BLaER1 treated with 17β-estradiol and CSF1 and Interleukin-3, amounts not matched to agents 10 nM and 100 nM (cell line): Measurements from ENCODE around the gene PSD2.

ENCODE experiments used
- H3K27ac ChIP-seq, 11 experiments: shearing (Covaris generic); formaldehyde crosslinking; 2 replicates each; pipeline ENCODE4 v1.8.1; 2022
- H3K27me3 ChIP-seq, 11 experiments: shearing (Covaris generic); formaldehyde crosslinking; 2 replicates each; pipeline ENCODE4 v1.8.1; 2022
- H3K36me3 ChIP-seq, 11 experiments: shearing (Covaris generic); formaldehyde crosslinking; 2 replicates each; pipeline ENCODE4 v1.8.1; 2022
- H3K4me1 ChIP-seq, 10 experiments: shearing (Covaris generic); formaldehyde crosslinking; 2 replicates each; pipeline ENCODE4 v1.8.1; 2022
- H3K4me2 ChIP-seq, 11 experiments: shearing (Covaris generic); formaldehyde crosslinking; 2 replicates each; pipeline ENCODE4 v1.8.1; 2022
- H3K4me3 ChIP-seq, 10 experiments: shearing (Covaris generic); formaldehyde crosslinking; 2 replicates each; pipeline ENCODE4 v1.8.1; 2022
- H3K9ac ChIP-seq, 11 experiments: shearing (Covaris generic); formaldehyde crosslinking; 2 replicates each; pipeline ENCODE4 v1.8.1; 2022
- H3K9me3 ChIP-seq, 11 experiments: shearing (Covaris generic); formaldehyde crosslinking; replicated peaks in 1 of 11; 2 replicates each; pipeline ENCODE4 v1.8.1; 2022
- H4K20me1 ChIP-seq, 11 experiments: shearing (Covaris generic); formaldehyde crosslinking; 2 replicates each; pipeline ENCODE4 v1.8.1; 2022
- Cebpa-rat ChIP-seq, 11 experiments: shearing (Covaris generic); IDR thresholded peaks; 2 replicates each; pipeline ENCODE4 v1.8.1; 2022

The PSD2 gene

DNA sequence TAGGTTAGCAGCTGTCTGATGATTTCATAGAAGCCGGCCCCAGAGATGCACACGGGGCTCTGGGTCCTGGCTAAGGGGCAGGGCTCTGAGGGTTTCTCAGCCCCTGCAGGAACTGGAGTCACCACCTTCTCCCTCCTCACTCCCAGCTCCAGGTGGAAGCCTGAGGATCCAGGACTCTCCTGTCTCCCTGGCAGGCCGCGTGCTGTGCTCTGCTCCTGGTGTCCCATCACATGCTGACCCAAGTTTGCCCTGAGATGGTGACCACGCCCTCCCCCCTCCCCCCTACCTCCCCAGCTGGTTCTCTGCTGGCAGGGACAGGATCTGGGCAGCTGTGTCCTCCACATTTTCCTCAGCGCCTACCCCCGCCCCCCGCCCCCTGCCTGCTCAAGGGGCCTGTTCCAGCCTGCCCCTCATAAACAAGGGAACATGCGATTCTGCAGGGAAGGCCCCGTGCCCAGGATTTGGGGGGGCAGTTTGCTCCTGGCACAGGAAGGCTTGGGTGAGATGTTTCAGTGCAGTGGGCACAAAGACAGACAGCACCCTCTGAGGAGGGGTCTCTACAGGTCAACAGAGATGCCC lies 87.4 kb downstream of the PSD2 start:
- peaks cover 0 to 7% (median 2%) of the 10 kb centered on the region in 10 experiments; a peak in 6 of 20 replicates for H3K4me1 ChIP-seq
- H3K9ac ChIP-seq: no peak overlapping the region
- H3K27ac ChIP-seq: no peak overlapping the region
- H3K27me3 ChIP-seq: no peaks in the 10 kb centered on the region
- H3K4me2 ChIP-seq: no peak overlapping the region
- no peak for TF ChIP-seq Cebpa-rat (IDR thresholded peaks at IDR 0.05)
- H3K36me3 ChIP-seq: no peaks in the 10 kb centered on the region
- H3K4me3 ChIP-seq: no peak overlapping the region
- H4K20me1 ChIP-seq: no peaks in the 10 kb centered on the region; a peak in 1 of 22 replicates
- H3K9me3 ChIP-seq: no peaks in the 10 kb centered on the region

GRCh38 chr5:139884144-139884543 lies 88.5 kb downstream of the PSD2 start:
- no peaks in the 10 kb centered on the region; a peak in 1 of 22 replicates for H4K20me1 ChIP-seq
- no peaks in the 10 kb centered on the region for H3K36me3 ChIP-seq
- no peak overlapping the region for H3K4me3 ChIP-seq
- H3K9ac ChIP-seq: no peak overlapping the region
- no peaks in the 10 kb centered on the region for H3K9me3 ChIP-seq
- H3K27me3 ChIP-seq: no peaks in the 10 kb centered on the region
- H3K4me2 ChIP-seq: no peak overlapping the region
- peaks cover 0 to 7% (median 2%) of the 10 kb centered on the region in 10 experiments; a peak in 6 of 20 replicates for H3K4me1 ChIP-seq
- no peak overlapping the region for H3K27ac ChIP-seq
- no peak for TF ChIP-seq Cebpa-rat (IDR thresholded peaks at IDR 0.05)

GRCh38 chr5:139884734-139885133 lies 89.1 kb downstream of the PSD2 start:
- no peaks in the 10 kb centered on the region for H3K9me3 ChIP-seq
- no peak overlapping the region for H3K4me2 ChIP-seq

DNA sequence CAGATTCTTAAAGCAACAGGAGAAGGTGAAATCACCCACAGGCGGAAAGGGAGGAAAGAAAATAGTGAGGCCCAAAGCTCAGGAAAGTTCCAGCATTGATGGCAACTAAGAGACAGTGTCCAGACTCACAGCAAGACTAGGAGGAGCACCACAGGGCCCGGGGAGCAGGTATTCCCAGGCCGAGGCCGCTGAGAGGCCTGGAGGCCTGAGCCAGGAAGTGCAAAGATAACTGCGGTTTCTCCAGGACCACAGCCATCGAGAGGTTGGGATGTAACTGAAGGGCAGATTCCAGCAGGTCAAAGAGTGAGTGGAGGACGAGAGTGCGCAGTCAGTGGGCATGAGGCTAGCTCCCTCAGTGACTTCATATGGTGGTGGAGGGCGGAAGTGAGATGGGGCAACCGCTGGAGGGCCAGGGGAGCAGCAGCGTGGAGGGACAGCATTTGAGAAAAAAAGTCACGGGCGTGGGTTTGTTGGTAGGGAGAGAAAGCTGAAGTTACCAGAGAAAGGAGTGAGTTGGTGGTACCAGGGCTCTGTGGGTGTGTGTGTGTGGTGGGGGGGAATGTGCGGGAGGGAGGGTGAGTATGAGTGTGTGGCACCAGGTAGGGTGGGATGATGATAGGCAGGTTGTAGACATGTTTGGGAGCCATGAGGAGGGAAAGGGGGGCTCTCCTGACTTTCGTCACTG lies 89.7 kb downstream of the PSD2 start:
- H3K9me3 ChIP-seq: no peaks in the 10 kb centered on the region
- H3K36me3 ChIP-seq: no peaks in the 10 kb centered on the region
- H3K4me2 ChIP-seq: no peak overlapping the region
- no peaks in the 10 kb centered on the region for H3K27me3 ChIP-seq
- H4K20me1 ChIP-seq: no peaks in the 10 kb centered on the region; a peak in 1 of 22 replicates
- no peak overlapping the region for H3K27ac ChIP-seq
- peaks cover 0 to 7% (median 2%) of the 10 kb centered on the region in 10 experiments; a peak in 6 of 20 replicates for H3K4me1 ChIP-seq
- no peak overlapping the region for H3K4me3 ChIP-seq
- no peak overlapping the region for H3K9ac ChIP-seq
- no peak for TF ChIP-seq Cebpa-rat (IDR thresholded peaks at IDR 0.05)

More at GRCh38 chr5:139884734-139885133, 89.1 kb downstream of the PSD2 start:
- Histone ChIP-seq H3K4me3 (no peak overlapping the region), H3K4me1 (peaks cover 0 to 7% (median 2%) of the 10 kb centered on the region in 10 experiments; a peak in 6 of 20 replicates), H3K27ac (no peak overlapping the region), H3K27me3 (no peaks in the 10 kb centered on the region), H3K36me3 (no peaks in the 10 kb centered on the region), H3K9ac (no peak overlapping the region), H4K20me1 (no peaks in the 10 kb centered on the region; a peak in 1 of 22 replicates)
- TF ChIP-seq Cebpa-rat (IDR thresholded peaks at IDR 0.05): no peak

DNA sequence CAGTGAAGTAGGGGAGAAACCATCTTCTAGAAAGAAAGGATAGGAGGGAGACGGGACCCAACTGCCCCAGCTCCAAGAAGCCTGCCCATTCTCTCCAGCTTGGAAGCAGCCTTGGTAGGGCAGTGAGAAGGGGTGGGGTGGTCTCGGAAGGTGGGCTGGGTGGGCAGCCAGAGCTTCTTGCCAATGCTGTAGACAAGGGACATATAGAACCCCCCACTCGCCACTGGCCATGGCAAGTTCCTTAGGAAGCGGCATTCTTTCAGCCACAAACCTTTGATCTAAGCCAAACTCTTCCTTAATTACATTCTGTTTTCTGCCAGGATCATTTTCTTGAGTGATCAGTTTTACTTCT lies 90.2 kb downstream of the PSD2 start:
- Histone ChIP-seq H3K36me3 (no peaks in the 10 kb centered on the region), H3K9ac (no peak overlapping the region), H4K20me1 (no peaks in the 10 kb centered on the region; a peak in 1 of 22 replicates), H3K4me1 (peaks cover 0 to 7% (median 2%) of the 10 kb centered on the region in 10 experiments; a peak in 6 of 20 replicates), H3K4me2 (peak overlapping the region in 5 of 11 experiments; percentile 7 to 45 (median 26); a peak in 6 of 22 replicates), H3K27ac (no peak overlapping the region), H3K9me3 (no peaks in the 10 kb centered on the region), H3K27me3 (no peaks in the 10 kb centered on the region), H3K4me3 (no peak overlapping the region)
- no peak for TF ChIP-seq Cebpa-rat (IDR thresholded peaks at IDR 0.05)

GRCh38 chr5:139886213-139886612 lies 90.6 kb downstream of the PSD2 start:
- peaks cover 0 to 7% (median 2%) of the 10 kb centered on the region in 10 experiments; a peak in 6 of 20 replicates for H3K4me1 ChIP-seq
- H4K20me1 ChIP-seq: no peaks in the 10 kb centered on the region; a peak in 1 of 22 replicates
- no peaks in the 10 kb centered on the region for H3K9me3 ChIP-seq
- no peak overlapping the region for H3K27ac ChIP-seq
- no peaks in the 10 kb centered on the region for H3K36me3 ChIP-seq
- no peak overlapping the region for H3K9ac ChIP-seq
- H3K4me2 ChIP-seq: peak overlapping the region in 6 of 11 experiments; percentile 1 to 45 (median 24); a peak in 7 of 22 replicates
- no peak for TF ChIP-seq Cebpa-rat (IDR thresholded peaks at IDR 0.05)
- H3K4me3 ChIP-seq: no peak overlapping the region
- H3K27me3 ChIP-seq: no peaks in the 10 kb centered on the region

DNA sequence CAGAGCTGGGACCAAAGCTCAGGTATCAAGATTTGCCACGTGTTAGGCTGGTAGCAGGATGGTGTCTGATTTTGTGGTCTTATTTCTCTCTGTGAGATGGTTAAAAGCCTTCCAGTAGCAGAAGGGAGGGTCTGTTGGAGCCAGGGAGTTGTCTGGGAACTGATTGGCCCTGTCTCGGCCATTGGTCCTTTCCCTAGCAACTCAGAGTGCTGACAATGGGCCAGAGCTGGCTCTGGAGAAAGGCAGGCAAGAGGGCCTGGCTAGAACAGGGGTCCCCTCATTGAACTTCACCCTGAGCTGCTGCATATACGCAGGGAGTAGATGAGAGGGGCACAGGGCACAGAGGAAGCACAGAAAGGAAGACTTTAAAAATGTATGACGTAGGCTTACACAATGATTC lies 92.8 kb downstream of the PSD2 start:
- Histone ChIP-seq H3K4me3 (no peak overlapping the region), H3K36me3 (no peaks in the 10 kb centered on the region), H3K4me2 (no peak overlapping the region), H3K27me3 (no peaks in the 10 kb centered on the region), H3K9ac (no peak overlapping the region), H4K20me1 (no peaks in the 10 kb centered on the region; a peak in 1 of 22 replicates), H3K4me1 (peaks cover 0 to 7% (median 2%) of the 10 kb centered on the region in 10 experiments; a peak in 6 of 20 replicates), H3K9me3 (no peaks in the 10 kb centered on the region), H3K27ac (no peak overlapping the region)
- no peak for TF ChIP-seq Cebpa-rat (IDR thresholded peaks at IDR 0.05)

DNA sequence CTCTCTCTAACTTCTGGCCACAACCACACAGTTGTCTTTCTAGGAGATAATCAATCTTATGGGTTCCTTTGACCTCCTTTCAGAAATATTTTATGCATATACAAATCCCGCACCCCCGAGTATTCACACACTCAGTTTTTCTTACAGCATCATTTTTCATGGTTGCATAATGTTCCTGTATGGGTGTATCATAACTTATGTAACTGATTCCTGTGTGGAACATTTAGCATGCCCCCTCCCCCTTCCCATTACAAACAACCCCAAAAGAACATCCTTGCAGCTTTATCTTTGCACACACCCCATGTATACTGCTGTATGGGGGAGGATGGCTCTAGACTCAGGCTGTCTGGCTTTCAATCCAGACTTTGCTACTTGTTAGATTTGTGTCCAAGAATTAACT lies 93.8 kb downstream of the PSD2 start:
- Histone ChIP-seq H3K9me3 (no peaks in the 10 kb centered on the region), H3K4me3 (no peak overlapping the region), H3K27me3 (no peaks in the 10 kb centered on the region), H3K36me3 (no peaks in the 10 kb centered on the region), H4K20me1 (no peaks in the 10 kb centered on the region; a peak in 1 of 22 replicates), H3K4me2 (no peak overlapping the region), H3K27ac (no peak overlapping the region), H3K4me1 (peaks cover 0 to 7% (median 2%) of the 10 kb centered on the region in 10 experiments; a peak in 6 of 20 replicates), H3K9ac (no peak overlapping the region)
- no peak for TF ChIP-seq Cebpa-rat (IDR thresholded peaks at IDR 0.05)

DNA sequence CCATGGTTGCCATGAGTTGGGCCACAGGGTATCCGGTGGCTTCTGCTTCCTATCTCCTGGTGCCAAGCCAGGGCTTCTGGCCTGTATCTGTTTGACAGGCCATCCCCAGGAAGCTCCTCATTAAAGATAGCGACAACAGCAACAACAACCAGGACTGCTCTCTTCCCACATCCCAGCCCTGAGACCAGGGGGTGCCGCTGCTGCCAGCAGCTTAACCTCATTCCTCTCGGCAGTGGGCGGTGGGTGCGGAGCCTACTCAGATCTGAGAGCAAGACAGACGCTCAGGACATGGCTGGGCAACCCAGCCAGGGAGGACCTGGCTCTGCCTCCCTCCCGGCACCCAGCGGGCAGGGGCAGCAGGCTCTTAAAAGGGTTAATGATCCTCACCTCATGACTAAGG lies 98.3 kb downstream of the PSD2 start:
- Histone ChIP-seq H3K36me3 (no peaks in the 10 kb centered on the region), H3K4me2 (no peak overlapping the region), H3K9ac (no peak overlapping the region), H3K9me3 (no peaks in the 10 kb centered on the region), H3K27ac (no peak overlapping the region), H4K20me1 (peaks cover 0 to 6% (median 0%) of the 10 kb centered on the region in 11 experiments; a peak in 1 of 22 replicates), H3K4me1 (no peaks in the 10 kb centered on the region), H3K27me3 (no peaks in the 10 kb centered on the region; a peak in 1 of 22 replicates), H3K4me3 (no peak overlapping the region)
- no peak for TF ChIP-seq Cebpa-rat (IDR thresholded peaks at IDR 0.05)
